CD4-positive, alpha-beta T cell treated with Interleukin-15 for 4 hours (primary cell): ENCODE measurements around the gene C16orf89.
"Not testable (repeated sequence)": the region's sequence is repeated elsewhere in the genome, so short reads cannot be mapped to it uniquely, and the experiment has no call there.

ENCODE experiments used
- DNase-seq: peaks from one replicate; pipeline ENCODE4 v3.0.0-alpha.2; 2020; ENCODE audit warnings: low spot score

The C16orf89 gene, protein sequence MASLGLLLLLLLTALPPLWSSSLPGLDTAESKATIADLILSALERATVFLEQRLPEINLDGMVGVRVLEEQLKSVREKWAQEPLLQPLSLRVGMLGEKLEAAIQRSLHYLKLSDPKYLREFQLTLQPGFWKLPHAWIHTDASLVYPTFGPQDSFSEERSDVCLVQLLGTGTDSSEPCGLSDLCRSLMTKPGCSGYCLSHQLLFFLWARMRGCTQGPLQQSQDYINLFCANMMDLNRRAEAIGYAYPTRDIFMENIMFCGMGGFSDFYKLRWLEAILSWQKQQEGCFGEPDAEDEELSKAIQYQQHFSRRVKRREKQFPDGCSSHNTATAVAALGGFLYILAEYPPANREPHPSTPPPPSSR

GRCh38 chr16:5065813-5066212 is at the start of gene C16orf89:
Gene C16orf89, minus strand, starts transcription at chr16:5065956. Its CDS starts 48 bp downstream, at chr16:5065908.
- DNase-seq = no peak

GRCh38 chr16:5110933-5111332 is 45.2 kb upstream of the C16orf89 start:
- DNase-seq = not testable (repeated sequence)

GRCh38 chr16:5108505-5109158 is 42.9 kb upstream of the C16orf89 start:
- no peak for DNase-seq

DNA sequence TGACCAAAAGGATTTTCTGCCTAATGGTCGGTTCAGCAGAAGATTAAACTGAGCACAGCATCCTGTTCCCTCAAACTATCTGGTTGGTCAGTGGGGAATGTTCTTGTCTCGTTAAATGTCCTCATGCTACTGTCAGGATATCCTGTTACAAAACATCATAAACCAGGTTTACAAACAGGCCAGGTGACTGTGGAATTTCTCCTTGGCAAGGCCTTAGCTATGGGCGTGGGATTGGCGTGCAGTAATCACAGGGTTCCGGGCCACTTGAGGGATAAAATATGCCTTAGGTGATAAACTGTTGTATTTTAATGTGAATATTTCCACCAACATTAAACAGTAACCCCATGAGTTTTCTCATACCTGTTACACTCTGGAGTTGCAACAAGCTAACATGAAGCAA is 39.3 kb upstream of the C16orf89 start:
- DNase-seq = not testable (repeated sequence)

GRCh38 chr16:5103296-5104032 is 37.7 kb upstream of the C16orf89 start:
- not testable (repeated sequence) for DNase-seq

DNA sequence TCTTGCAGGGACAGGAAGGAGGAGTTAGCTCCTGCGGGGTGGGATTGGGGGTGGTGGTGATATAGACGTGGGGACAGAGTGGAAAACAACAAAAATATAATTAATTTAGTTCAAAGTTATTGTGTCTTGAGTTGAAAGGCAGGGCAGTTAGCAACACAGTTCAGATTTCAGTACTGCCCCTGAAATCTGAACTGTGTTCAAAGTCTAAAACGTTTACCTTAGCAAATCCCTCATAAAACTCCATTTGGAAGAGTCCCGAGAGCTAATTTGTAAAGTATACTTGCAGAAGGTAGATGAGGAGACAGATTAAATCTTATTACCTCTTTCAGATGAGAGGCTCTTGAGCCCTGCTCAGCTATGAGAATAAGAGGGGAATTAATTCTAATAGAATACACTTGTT is 33.4 kb upstream of the C16orf89 start:
- DNase-seq = not testable (repeated sequence)

DNA sequence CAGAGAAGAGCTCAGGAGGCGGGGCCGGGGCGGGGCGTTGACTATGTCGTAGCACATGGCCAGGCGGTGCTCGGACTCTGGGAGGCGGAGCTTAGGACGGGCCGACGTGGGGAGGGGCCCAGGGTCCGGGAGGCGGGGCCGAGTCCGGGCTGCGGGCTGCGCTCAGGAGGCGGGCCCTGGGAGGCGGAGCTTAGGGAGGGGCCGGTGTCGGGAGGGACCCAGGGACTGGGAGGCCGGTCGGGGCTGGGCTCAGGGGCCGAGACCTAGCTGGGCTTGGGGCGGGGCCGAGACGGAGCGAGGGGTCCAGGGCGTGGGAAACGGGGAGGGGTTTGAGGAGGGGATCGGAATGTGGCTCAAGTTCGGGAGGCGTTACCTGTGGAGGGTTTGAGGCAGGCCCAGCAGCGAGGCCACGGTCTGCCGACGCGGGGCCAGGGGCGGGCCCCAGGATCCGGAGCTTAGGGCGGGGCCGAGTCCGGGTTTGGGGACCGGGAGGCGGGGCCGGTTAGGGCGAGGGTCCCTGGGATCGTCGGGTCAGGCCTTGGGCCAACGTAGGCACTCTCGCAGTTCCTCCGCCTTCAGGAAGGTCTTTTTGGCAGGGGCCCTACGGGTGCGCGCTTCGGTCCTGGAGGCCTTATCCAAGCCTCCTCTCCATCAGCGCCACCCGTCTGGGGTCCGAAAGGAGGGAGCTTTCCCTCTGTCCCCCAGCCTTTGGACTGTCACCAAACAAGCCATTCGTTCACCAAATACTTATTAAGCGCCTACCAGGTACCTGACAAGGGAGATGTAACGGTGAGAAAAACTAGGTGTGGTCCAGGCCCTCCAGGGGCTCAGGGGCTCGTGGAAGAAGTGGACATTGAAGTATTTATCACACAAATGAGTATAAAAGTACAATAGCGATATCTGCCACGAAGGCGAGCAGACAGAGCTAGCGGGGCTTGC is 32.7 kb upstream of the C16orf89 start:
- DNase-seq = peak; percentile 67

- peak; percentile 96 for DNase-seq
These were observed 31.9 kb upstream of the C16orf89 start, which contains the start of gene EEF2KMT for GRCh38 chr16:5097470-5098220. Gene EEF2KMT, minus strand, starts transcription at chr16:5097795. Its CDS starts 56 bp downstream, at chr16:5097739.

DNA sequence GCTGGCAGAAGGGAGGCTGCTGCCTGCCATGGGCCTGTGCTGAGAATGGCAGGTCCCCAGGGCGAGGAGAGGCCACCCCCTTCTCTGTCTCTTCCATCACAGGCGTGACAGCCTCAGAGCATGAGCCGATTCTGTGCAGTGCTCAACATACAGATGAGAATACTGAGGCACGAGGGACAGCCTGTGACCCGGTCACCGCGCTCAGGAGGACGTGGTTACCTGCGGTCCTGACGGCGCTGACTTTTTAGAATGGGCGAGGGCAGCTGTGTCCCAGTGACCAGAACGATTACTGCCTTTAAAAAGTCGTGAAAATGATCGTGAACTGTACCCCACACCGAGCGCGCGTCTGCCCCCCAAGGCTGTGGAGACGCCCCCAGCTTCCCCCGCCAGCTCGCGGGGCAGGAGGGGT is 31.3 kb upstream of the C16orf89 start:
- DNase-seq = peak; percentile 17

DNA sequence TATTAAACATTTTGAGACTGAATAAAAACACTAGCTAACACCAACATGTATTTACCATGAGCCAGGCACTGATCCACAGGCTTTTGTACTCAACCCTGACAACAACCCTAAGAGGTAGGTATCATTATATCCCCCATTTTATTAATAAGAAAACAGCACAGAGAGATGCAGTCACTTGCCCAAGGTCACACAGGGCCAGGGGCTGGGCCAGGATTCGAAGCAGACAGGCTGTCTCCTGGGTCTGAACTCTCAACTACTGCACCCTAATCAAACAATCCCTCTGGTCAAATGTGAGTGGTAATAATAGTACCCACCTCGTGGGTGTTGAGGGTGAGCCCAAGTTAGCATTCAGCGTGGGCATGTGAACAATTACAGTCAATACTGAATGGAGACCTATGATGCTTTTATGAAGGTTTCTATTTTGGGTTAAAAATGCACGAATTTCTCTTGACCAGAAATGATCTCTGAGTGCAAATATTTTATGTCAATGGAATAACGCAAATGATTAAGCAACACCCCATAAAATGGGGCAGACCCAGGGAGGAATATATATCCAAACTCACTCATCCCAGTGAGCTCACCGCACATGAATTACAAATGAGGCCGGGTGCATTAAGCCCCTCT is 30.8 kb upstream of the C16orf89 start:
- DNase-seq = not testable (repeated sequence)

- not testable (repeated sequence) for DNase-seq
These were observed 29.5 kb upstream of the C16orf89 start for GRCh38 chr16:5095145-5095830.

- not testable (repeated sequence) for DNase-seq
These were observed 28.0 kb upstream of the C16orf89 start for GRCh38 chr16:5093746-5094145.

- not testable (repeated sequence) for DNase-seq
These were observed 27.3 kb upstream of the C16orf89 start for GRCh38 chr16:5093081-5093480.

DNA sequence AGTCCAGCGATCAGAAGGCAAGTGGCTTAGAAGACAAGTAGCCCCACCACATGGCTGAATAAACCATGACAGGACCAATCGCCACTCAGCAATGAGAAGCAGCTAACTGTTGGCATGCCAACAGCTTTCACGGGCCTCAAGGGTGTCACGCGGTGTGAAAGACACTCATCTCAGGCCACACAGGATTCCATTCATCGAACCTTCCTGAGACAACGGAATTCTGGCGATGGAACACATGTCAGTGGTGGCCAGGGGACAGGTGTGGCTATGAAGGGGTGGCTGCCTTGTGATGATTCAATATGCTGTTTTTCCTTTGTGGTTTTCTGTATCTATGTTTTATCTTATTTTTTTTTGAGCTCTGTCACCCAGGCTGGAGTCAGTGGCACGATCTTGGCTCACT is 24.8 kb upstream of the C16orf89 start:
- DNase-seq = not testable (repeated sequence)

DNA sequence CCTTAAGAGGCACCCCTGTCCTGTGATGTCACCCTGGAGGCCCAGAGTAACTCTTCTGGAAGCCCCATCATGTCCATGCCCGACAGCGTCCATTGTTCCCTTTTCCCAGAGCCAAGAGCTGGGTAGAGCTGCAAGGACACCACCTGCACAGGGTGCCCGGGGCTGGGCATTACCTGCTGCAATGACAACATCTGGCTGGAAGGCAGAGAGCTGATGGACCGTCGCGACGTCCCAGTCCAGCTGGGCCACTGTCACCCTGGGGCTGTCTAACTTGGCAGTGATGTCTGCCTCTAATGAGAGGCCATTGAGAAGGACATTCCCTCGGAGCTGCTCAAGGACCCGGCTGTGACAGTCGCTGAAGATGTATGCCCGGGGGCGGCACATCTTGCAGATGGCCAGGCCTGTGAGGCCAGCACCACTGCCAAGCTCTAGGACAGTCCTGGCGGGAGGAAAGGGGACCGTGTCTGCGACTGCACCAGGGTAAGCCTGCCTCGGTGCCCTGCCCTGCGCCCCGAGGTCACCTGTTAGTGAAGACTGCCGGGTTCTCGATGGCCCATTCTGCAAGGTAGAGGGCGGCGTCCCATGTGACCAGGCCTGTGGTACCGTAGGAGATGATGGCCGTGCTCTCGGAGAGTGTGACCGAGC is 24.3 kb upstream of the C16orf89 start:
- not testable (repeated sequence) for DNase-seq

GRCh38 chr16:5088936-5089335 is 23.2 kb upstream of the C16orf89 start:
- not testable (repeated sequence) for DNase-seq

GRCh38 chr16:5088086-5088790 is 22.5 kb upstream of the C16orf89 start:
- not testable (repeated sequence) for DNase-seq

GRCh38 chr16:5085716-5086115 is 20.0 kb upstream of the C16orf89 start:
- not testable (repeated sequence) for DNase-seq
